Spinal cord (tissue), 10 donors: ENCODE measurements around the gene CLPTM1. TPM values are rescaled to one million over a fixed set of nuclear protein-coding genes. Genes with fewer than 3 reads are reported as not detected.
A peak's percentile ranks its signal among the peaks of the same experiment; 100 is the strongest.

Experiments used
- DNase-seq, 6 donors: peaks; one replicate each; pipeline versions ENCODE4 v3.0.0 to v3.0.0-alpha.2; 2013 to 2015; ENCODE audit warnings: low spot score in 6 of 6, low read depth in 4 of 6
- H3K27ac ChIP-seq: one replicate; pipeline ENCODE4 v1.5.1; 2013; ENCODE audit warnings: low read depth, low read length, control low read depth
- H3K27me3 ChIP-seq: one replicate; pipeline ENCODE4 v1.6.1; 2013; ENCODE audit warnings: low read length; ENCODE audit not compliant: control insufficient read depth, insufficient read depth
- H3K36me3 ChIP-seq: one replicate; pipeline ENCODE4 v1.6.1; 2013; ENCODE audit warnings: low read length; ENCODE audit not compliant: control insufficient read depth, insufficient read depth
- H3K4me1 ChIP-seq: one replicate; pipeline ENCODE4 v1.6.1; 2013; ENCODE audit warnings: low read length; ENCODE audit not compliant: control insufficient read depth, insufficient read depth
- H3K4me3 ChIP-seq: one replicate; pipeline ENCODE4 v1.5.1; 2013; ENCODE audit warnings: low read depth, low read length, control low read depth
- H3K9me3 ChIP-seq: one replicate; pipeline ENCODE4 v1.6.1; 2013; ENCODE audit warnings: low read length; ENCODE audit not compliant: control insufficient read depth, insufficient read depth
- WGBS: methylation state at CpG from one replicate; pipeline ENCODE4 v1.1.5; 2013; ENCODE audit warnings: missing lambda C conversion rate; ENCODE audit not compliant: insufficient coverage; 5-methylcytosine and 5-hydroxymethylcytosine counted together
- polyA plus RNA-seq, 2 donors: library from polyadenylated mRNA; unstranded; fragments of 120-200 nt; gene quantifications; one replicate each; pipeline ENCODE4 v1.2.1, GENCODE V29; 2013; ENCODE audit not compliant: insufficient read length in 2 of 2
- total RNA-seq, 2 donors: library from RNA; depleted of rRNA in 1 of 2; stranded (reverse); fragments of 120-200 nt in 1 of 2; fragments of >200 nt in 1 of 2; gene quantifications; one replicate each; pipeline versions ENCODE4 v1.2.3 to v1.2.4, GENCODE V29; 2013 to 2014
- donor health status: healthy.

CLPTM1 gene
- total and polyA plus RNA-seq, 4 donors = 53.9 to 158 (median 110) TPM

GRCh38 chr19:44939668-44940067, 15.5 kb upstream of the CLPTM1 start:
- no peaks in the 10 kb centered on the region for H3K27me3 ChIP-seq
- H3K27ac ChIP-seq = no peak overlapping the region
- no peak overlapping the region for H3K4me3 ChIP-seq
- no peaks in the 10 kb centered on the region for H3K4me1 ChIP-seq
- 90% methylated on average over 3 of the region's 5 CpGs for WGBS
- H3K9me3 ChIP-seq = no peaks in the 10 kb centered on the region
- peaks cover 4% of the 10 kb centered on the region for H3K36me3 ChIP-seq
- no peak for DNase-seq

GRCh38 chr19:44942067-44942571, 13.1 kb upstream of the CLPTM1 start, which contains the start of gene APOC4:
Gene APOC4 (plus strand): TSS chr19:44942237. CDS start chr19:44942278, 41 bp downstream.
- no peaks in the 10 kb centered on the region for H3K4me1 ChIP-seq
- H3K27ac ChIP-seq = no peak within 1 kb of the TSS
- 86% methylated on average over 13 of the region's 14 CpGs for WGBS
- peaks cover 7% of the 10 kb centered on the region for H3K36me3 ChIP-seq
- no peaks in the 10 kb centered on the region for H3K9me3 ChIP-seq
- no peak for DNase-seq
- H3K4me3 ChIP-seq = no peak within 1 kb of the TSS
- H3K27me3 ChIP-seq = no peaks in the 10 kb centered on the region

GRCh38 chr19:44943801-44944249, 11.4 kb upstream of the CLPTM1 start:
- H3K4me1 ChIP-seq = peaks cover 7% of the 10 kb centered on the region
- H3K9me3 ChIP-seq = no peaks in the 10 kb centered on the region
- no peak overlapping the region for H3K27ac ChIP-seq
- H3K27me3 ChIP-seq = no peaks in the 10 kb centered on the region
- 80% methylated on average over 10 of the region's 10 CpGs for WGBS
- no peak for DNase-seq
- H3K4me3 ChIP-seq = no peak overlapping the region
- peaks cover 16% of the 10 kb centered on the region for H3K36me3 ChIP-seq

GRCh38 chr19:44947041-44947581, 8.1 kb upstream of the CLPTM1 start:
- Histone ChIP-seq H3K36me3 (peaks cover 33% of the 10 kb centered on the region), H3K4me3 (no peak overlapping the region), H3K9me3 (no peaks in the 10 kb centered on the region), H3K27me3 (no peaks in the 10 kb centered on the region), H3K27ac (no peak overlapping the region), H3K4me1 (peaks cover 35% of the 10 kb centered on the region)
- no peak for DNase-seq
- 95% methylated on average over 11 of the region's 13 CpGs for WGBS

GRCh38 chr19:44948237-44948636, 6.9 kb upstream of the CLPTM1 start:
- no peaks in the 10 kb centered on the region for H3K27me3 ChIP-seq
- 80% methylated on average over 1 of the region's 5 CpGs for WGBS
- no peak overlapping the region for H3K4me3 ChIP-seq
- no peak for DNase-seq
- H3K9me3 ChIP-seq = no peaks in the 10 kb centered on the region
- H3K27ac ChIP-seq = no peak overlapping the region
- peaks cover 33% of the 10 kb centered on the region for H3K36me3 ChIP-seq
- H3K4me1 ChIP-seq = peaks cover 41% of the 10 kb centered on the region

GRCh38 chr19:44948763-44949374, 6.3 kb upstream of the CLPTM1 start:
- Histone ChIP-seq H3K4me1 (peaks cover 47% of the 10 kb centered on the region), H3K36me3 (peaks cover 34% of the 10 kb centered on the region), H3K27me3 (no peaks in the 10 kb centered on the region), H3K27ac (no peak overlapping the region), H3K4me3 (no peak overlapping the region), H3K9me3 (no peaks in the 10 kb centered on the region)
- 93% methylated on average over 4 of the region's 5 CpGs for WGBS
- no peak for DNase-seq

- H3K27ac ChIP-seq = peak overlapping the region; percentile 33
- no peak overlapping the region for H3K4me3 ChIP-seq
- peaks cover 32% of the 10 kb centered on the region for H3K36me3 ChIP-seq
- no peak for DNase-seq
- H3K27me3 ChIP-seq = no peaks in the 10 kb centered on the region
- 60% methylated on average over 1 of the region's 9 CpGs for WGBS
- H3K9me3 ChIP-seq = no peaks in the 10 kb centered on the region
- peaks cover 53% of the 10 kb centered on the region for H3K4me1 ChIP-seq
Measured at GRCh38 chr19:44949550-44949949, 5.6 kb upstream of the CLPTM1 start.

GRCh38 chr19:44951179-44952159, 3.7 kb upstream of the CLPTM1 start:
- WGBS = 50% methylated on average over 12 of the region's 13 CpGs
- peak; percentile 49 to 95 (median 74) for DNase-seq

GRCh38 chr19:44954278-44954648, 917 bp upstream of the CLPTM1 start:
- 44% methylated on average over 11 of the region's 13 CpGs for whole genome bisulfite sequencing
- H3K4me1 ChIP-seq = peaks cover 65% of the 10 kb centered on the region
- H3K27ac ChIP-seq = peak overlapping the region; percentile 99
- H3K27me3 ChIP-seq = no peaks in the 10 kb centered on the region
- H3K9me3 ChIP-seq = no peaks in the 10 kb centered on the region
- peaks cover 19% of the 10 kb centered on the region for H3K36me3 ChIP-seq
- H3K4me3 ChIP-seq = peak overlapping the region; percentile 97
- DNase-seq = no peak

More at GRCh38 chr19:44951179-44952159, 3.7 kb upstream of the CLPTM1 start:
- Histone ChIP-seq H3K4me1 (peaks cover 59% of the 10 kb centered on the region), H3K27ac (peak overlapping the region; percentile 89), H3K36me3 (peaks cover 28% of the 10 kb centered on the region), H3K9me3 (no peaks in the 10 kb centered on the region), H3K4me3 (no peak overlapping the region), H3K27me3 (no peaks in the 10 kb centered on the region)
